SIG-M5 (cell line): ENCODE data around the gene COPE.
"Not testable (repeated sequence)": the region's sequence is repeated elsewhere in the genome, so short reads cannot be mapped to it uniquely, and the experiment has no call there.

Experiments used
- DNase-seq: peaks from one replicate; lab custom pipeline; 2025; lab: John Stamatoyannopoulos, UW

Gene COPE

GRCh38 chr19:18940769-18941627 lies 21.8 kb upstream of the COPE start, which contains the start of gene HOMER3:
Gene HOMER3 (minus strand): TSS chr19:18941217. CDS start chr19:18938982, 2,235 bp downstream.
- no peak for DNase-seq

GRCh38 chr19:18939922-18940768 lies 21.0 kb upstream of the COPE start:
- no peak for DNase-seq

- DNase-seq = no peak
Observed at GRCh38 chr19:18939163-18939562, 20.0 kb upstream of the COPE start.

GRCh38 chr19:18933297-18933696 lies 14.1 kb upstream of the COPE start:
- DNase-seq = no peak

- DNase-seq = no peak
Observed at GRCh38 chr19:18932216-18932841, 13.1 kb upstream of the COPE start.

GRCh38 chr19:18931316-18932162 lies 12.4 kb upstream of the COPE start:
- DNase-seq = no peak

- no peak for DNase-seq
Observed at GRCh38 chr19:18929311-18929710, 10.1 kb upstream of the COPE start.

- DNase-seq = no peak
Observed at GRCh38 chr19:18928018-18928805, 9.0 kb upstream of the COPE start.

GRCh38 chr19:18924684-18925213 lies 5.6 kb upstream of the COPE start:
- no peak for DNase-seq

- no peak for DNase-seq
Observed at GRCh38 chr19:18922228-18922985, 3.2 kb upstream of the COPE start.

- no peak for DNase-seq
Observed at GRCh38 chr19:18921593-18921992, 2.4 kb upstream of the COPE start.

- no peak for DNase-seq
Observed at GRCh38 chr19:18920400-18920799, 1.2 kb upstream of the COPE start.

GRCh38 chr19:18919900-18920214 lies 670 bp upstream of the COPE start:
- no peak for DNase-seq

GRCh38 chr19:18917593-18917992 lies 1.6 kb downstream of the COPE start:
- not testable (repeated sequence) for DNase-seq

- no peak for DNase-seq
Observed at GRCh38 chr19:18915639-18916038, 3.5 kb downstream of the COPE start.

GRCh38 chr19:18913466-18913865 lies 5.7 kb downstream of the COPE start:
- no peak for DNase-seq

- no peak for DNase-seq
Observed at GRCh38 chr19:18912933-18913332, 6.3 kb downstream of the COPE start.

- DNase-seq = no peak
Observed at GRCh38 chr19:18910801-18911436, 8.3 kb downstream of the COPE start.

GRCh38 chr19:18910010-18910409 lies 9.2 kb downstream of the COPE start:
- no peak for DNase-seq
